NCI-H1417 (cell line): Measurements from ENCODE around the gene ESR2.
"Not testable (repeated sequence)": the region's sequence is repeated elsewhere in the genome, so short reads cannot be mapped to it uniquely, and the experiment has no call there.

Experiments
- DNase-seq, 3 experiments: peaks; one replicate each; lab custom pipeline; 2025; lab: John Stamatoyannopoulos, UW

Gene ESR2

GRCh38 chr14:64198486-64198885, 95.7 kb downstream of the ESR2 start:
- no peak for DNase-seq

DNA sequence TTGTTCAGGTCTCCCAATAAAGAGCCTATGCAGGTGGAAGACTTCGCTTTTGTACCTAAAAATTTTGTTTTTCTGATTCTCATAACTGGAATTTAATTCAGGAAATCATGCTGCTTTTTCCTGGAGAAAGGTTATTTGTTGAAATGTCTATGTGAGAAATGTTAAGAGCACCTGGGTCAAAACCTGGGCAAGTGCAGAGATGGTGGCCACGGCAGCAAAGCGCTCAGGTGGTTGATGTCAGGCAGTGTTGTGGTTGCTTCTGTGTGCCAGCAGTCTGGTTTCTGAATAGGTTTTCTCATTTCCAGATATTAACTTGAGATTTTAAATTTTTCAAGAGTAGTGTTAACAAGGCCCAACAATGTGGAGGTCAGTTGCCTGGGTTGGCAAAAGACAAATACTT, 96.2 kb downstream of the ESR2 start:
- no peak for DNase-seq

DNA sequence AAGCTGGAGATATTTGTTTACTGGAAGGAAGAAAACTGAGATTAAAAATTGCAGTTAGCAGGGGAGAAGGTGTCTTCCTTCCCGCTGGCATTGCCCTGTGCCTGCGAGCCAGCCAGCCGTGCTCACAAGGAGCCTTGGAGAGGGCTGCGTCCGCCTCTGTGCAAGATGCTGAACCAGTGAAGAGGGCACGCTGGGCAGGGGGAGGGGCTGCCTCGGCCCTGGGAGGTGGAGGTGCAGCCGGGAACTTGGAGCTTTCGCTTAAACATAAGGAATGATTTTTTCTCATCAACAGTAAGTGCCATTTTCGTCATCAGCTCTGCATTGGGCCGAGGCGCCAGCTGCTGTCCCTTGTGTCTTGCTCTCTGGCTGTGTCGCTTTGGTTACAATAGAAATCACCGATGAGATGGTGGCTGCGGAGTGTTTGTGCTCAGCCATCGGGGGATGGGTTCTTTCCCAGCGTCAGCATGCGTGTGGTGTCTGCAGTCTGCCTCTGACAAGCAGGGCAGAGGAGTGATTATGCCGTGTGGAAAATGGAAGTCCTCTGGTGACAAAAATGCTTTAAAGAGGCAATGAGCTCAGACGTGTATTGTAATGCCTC, 97.3 kb downstream of the ESR2 start:
- peak; percentile 69 to 95 (median 87) for DNase-seq

GRCh38 chr14:64196056-64196455, 98.1 kb downstream of the ESR2 start:
- no peak for DNase-seq

DNA sequence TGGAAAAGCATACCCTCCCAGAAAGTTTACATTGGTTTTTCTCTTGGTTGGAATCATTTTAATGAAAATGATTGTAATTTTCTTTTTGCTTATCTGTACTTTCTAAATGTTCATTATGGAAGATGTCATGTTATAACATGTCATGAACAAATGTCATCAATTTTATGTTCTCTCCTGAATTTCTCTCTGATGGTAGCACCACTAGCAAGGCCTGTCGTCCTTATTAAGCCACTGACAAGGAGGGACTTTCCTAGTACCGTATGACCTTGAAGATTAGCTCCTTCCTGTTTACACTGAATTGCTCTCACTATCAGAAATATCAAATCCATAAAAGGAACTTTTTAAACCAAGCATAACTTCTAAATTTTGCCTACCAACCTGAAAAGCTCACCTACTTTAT, 99.0 kb downstream of the ESR2 start:
- DNase-seq = no peak

GRCh38 chr14:64194404-64194803, 99.8 kb downstream of the ESR2 start:
- no peak for DNase-seq

DNA sequence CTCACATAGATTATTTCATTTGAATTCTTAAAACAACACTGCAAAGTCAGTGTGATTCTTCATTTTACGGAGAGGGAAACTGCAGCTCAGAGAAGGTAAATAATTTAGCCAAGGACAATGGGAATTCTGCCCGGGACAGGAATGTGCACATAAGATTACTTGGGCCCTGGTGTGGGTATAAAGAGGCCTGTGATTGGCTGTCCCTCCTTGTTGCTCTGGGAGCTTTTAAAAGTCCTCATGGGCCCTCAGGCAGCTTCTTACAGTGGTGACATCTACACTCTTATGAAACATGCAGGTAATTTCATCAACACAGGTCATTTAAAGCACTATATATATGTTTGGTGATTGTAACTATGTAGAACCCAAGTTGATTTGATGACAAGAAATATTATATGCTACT, 100.3 kb downstream of the ESR2 start:
- DNase-seq = no peak

DNA sequence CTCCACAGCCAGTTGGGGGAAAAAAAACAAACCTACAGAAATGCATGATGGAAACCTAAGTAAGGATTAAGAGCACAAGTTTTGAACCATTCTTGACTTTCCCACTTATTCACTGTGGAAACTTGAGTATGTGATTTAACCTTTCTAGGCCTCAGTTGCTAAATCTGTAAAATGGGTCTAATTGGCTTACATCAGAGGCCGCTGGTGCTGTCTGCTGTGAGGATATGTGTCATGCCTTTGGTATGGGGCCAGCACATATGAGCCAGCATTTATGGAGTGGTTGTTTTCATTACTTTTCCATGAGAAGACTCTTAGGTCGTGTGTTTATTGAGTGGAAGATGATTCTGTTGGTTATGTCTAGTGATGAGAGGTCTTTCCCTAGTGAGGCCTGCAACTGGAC, 102.4 kb downstream of the ESR2 start:
- no peak for DNase-seq

DNA sequence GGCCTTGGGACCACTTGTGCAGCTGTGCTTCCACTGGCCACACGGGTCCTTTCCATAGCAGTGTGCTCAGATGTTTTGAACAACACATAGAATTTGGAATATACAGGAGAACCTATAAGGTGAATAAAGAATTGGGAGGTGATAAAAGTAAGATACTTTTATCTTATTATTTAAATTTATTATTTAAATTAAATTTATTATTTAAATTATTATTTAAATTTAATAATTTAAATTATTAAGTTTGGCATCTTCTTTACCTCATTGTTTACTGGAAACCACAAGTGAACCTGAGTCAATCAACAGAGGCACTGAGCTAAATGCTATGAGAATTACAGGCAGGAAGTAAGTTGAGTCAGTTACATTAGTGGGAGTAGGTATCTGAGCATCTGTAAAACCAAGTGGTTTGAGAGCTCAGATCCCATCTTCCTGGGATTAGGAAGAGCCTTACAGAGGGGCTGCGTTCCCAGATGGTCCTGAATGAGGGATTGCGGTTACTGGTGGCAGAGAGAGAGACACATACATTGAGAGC, 103.1 kb downstream of the ESR2 start:
- DNase-seq = no peak

DNA sequence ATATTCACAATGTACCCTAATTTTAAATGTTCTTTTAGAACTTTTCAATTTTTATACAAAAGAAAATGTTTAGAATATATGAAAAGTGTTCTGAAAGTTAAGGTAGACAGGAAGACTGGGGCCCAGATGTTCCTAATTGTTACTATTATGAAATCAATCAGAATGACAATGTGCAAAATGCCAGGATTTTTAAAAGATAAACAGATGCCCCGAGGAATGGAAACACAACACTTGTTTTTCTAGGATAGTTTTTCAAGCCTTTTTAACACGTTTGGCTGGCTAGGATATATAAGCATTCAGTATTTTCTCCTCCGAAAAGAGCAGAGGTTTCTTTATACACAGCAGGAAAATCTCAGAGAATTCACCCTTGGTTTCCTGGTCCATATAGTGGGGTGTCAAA, 106.8 kb downstream of the ESR2 start:
- DNase-seq = no peak

DNA sequence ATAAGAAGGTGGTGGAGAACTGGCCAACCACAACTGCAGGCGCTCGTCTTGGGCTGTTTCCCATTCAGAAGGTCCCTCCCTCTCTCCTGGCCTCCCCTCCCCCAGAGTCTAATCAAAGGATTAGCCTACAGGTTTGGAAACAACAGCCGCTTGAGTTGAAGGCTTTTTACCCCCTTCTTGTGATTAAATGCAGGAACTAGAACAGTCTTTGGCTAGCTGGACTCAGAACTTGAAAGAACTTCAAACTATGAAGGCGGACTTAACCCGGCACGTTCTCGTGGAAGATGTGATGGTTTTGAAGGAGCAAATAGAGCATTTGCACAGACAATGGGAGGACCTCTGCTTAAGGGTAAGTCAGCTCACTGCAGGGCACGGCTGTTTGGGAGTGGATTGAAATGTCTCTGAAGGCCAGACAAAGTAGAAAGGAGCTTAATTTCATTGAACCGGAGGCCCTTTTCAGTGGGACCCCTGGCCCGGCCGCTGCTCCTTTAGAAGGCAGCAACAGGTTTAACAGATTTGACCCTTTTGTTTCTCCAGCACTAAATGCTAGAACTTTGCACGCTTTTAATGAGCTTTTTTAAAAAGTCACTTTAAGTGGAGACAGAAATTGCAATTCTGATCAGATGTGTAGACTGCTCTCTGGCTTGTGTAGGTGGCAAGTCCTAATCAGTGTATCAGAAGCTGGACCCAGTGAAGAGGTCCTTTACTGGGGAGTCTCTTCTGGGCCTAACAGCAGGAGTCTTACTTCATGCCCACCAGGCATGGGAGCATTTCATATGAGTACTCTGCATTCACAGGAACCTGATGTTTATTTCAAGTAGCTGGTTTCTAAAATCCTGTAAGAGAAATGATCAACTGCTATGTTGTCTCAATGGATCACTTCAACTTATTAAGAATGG, 107.7 kb downstream of the ESR2 start:
- DNase-seq = no peak

DNA sequence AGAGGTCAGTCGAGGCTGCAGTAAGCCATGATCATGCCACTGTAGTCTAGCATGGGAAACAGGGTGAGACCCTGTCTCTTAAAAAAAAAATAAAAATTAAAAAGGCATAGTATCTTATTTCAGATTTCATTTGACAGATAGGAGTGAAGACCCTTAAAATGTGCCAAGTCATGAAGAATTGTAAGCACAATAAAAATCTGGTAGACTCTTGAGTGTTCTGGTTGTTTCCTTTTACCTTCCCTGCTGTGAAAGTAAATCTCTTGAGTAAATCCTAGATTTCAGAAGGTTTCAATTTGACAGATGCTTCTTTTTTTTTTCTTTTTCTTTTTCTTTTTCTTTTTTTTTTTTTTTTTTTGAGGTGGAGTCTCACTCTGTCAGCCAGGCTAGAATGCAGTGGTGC, 109.0 kb downstream of the ESR2 start:
- no peak for DNase-seq

- DNase-seq = no peak
Measured at GRCh38 chr14:64184103-64184729, 110.0 kb downstream of the ESR2 start.

- DNase-seq = not testable (repeated sequence)
Measured at GRCh38 chr14:64182908-64183307, 111.3 kb downstream of the ESR2 start.

- DNase-seq = no peak
Measured at GRCh38 chr14:64178814-64179213, 115.4 kb downstream of the ESR2 start.

- no peak for DNase-seq
Measured at GRCh38 chr14:64176330-64176729, 117.8 kb downstream of the ESR2 start.

DNA sequence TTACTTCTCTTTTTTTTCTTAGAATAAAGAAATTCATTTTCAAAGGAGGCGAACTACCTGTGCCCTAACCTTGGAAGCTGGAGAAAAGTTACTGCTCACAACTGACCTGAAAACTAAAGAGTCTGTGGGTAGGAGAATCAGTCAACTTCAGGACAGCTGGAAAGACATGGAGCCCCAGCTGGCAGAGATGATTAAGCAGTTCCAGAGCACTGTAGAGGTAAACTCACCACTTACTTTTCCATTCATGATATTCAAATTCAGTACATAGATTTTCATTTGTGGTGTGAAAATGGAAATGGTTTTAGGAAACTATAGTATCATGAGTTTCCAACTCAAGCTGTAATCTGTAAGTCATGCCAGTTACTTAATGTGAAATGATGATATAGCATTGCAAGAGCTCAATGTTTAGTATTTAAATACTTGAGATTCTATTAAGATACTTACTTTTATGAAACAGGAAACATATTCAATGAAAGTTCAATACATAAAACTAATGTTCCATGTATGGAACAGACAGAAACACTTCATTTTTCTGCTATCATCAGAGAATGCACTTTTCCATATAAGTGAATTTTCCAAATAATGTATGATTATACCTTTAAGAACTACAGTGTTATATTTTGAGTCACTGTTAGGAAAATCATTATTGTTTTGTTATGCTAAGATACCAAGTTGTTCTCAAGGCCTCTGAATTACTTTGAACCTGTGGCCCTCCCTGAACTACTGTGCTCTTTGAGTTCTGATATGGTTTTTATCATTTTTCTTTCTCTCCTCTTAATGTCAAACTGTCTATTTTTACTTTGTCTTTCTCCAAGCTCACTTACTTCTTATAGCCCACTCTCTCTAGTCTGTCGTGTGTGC, 119.0 kb downstream of the ESR2 start:
- DNase-seq = no peak

DNA sequence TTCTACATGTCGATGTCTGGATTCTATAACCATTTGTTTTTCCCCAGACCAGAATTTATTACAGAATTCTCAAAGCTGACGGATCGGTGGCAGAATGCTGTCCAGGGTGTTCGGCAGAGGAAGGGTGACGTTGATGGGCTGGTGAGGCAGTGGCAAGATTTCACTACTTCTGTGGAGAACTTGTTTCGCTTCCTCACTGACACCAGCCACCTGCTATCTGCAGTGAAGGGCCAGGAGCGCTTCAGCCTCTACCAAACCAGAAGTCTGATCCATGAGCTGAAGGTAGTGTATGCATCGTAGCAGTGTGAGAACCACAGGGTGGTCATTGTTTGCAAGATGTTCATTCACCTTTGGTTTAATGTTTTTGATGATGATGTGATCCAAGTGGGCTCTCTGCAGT, 124.0 kb downstream of the ESR2 start:
- no peak for DNase-seq

DNA sequence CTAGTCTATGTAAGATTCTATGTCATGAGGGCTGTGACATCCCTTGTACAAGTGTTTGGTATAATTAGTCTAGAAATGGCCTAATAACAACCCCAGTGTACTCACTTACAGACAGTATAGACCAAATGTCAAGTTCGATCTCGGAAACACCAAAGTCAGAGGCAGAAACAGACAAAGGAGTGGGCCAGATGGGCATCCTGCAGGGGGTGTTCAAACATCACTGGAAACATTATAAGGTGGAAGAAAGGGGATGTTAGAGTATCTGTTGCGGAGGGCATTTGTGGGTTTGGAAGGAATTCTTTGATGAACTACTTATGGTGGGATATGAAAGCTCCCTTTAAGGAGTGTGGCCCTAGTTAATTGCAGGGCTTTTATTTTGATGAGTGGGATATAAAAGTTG, 134.6 kb downstream of the ESR2 start:
- DNase-seq = no peak

GRCh38 chr14:64158608-64159007, 135.6 kb downstream of the ESR2 start:
- DNase-seq = no peak

DNA sequence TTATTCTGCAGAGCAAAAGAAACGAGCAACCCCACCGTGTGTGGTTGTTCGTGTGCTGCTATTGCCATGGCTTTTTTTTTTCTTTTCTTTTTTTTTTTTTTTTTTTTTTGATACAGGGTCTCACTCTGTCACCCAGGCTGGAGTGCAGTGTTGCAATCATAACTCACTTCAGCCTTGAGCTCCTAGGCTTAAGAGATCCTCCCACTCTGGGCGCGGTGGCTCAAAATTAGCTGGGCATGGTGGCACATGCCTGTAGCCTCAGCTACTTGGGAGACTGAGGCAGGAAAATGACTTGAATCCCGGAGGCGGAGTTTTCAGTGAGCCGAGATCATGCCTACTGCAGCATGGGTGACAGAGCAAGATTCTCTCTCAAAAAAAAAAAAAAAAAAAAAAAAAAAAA, 144.2 kb downstream of the ESR2 start:
- no peak for DNase-seq
